Measurements from ENCODE around the gene RHBG.

GRCh38 chr1:156365754-156366153, 3.3 kb upstream of the RHBG start:
- TF ChIP-seq CTCF (IDR thresholded peaks at IDR 0.05) (no peak), POLR2A (IDR thresholded peaks at IDR 0.05) (no peak)
